VCaP (cell line): ENCODE measurements around the gene ANKDD1B.
A peak's percentile ranks its signal among the peaks of the same experiment; 100 is the strongest.

Experiments
- H3K27ac ChIP-seq: fragments of 450-650 bp; 2 replicates; pipeline ENCODE4 v1.5.1; 2017
- TF ChIP-seq, protein P1 (sequence below): fragments of 450-650 bp; conservative IDR thresholded peaks from 2 replicates; pipeline ENCODE4 v1.5.1; 2017; ENCODE audit warnings: mild to moderate bottlenecking, moderate library complexity

Gene ANKDD1B

GRCh38 chr5:75671506-75671905 is 60.3 kb downstream of the ANKDD1B start:
- TF ChIP-seq, protein P1, sequence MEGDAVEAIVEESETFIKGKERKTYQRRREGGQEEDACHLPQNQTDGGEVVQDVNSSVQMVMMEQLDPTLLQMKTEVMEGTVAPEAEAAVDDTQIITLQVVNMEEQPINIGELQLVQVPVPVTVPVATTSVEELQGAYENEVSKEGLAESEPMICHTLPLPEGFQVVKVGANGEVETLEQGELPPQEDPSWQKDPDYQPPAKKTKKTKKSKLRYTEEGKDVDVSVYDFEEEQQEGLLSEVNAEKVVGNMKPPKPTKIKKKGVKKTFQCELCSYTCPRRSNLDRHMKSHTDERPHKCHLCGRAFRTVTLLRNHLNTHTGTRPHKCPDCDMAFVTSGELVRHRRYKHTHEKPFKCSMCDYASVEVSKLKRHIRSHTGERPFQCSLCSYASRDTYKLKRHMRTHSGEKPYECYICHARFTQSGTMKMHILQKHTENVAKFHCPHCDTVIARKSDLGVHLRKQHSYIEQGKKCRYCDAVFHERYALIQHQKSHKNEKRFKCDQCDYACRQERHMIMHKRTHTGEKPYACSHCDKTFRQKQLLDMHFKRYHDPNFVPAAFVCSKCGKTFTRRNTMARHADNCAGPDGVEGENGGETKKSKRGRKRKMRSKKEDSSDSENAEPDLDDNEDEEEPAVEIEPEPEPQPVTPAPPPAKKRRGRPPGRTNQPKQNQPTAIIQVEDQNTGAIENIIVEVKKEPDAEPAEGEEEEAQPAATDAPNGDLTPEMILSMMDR = no peak
- no peak overlapping the region for H3K27ac ChIP-seq

GRCh38 chr5:75672616-75673015 is 61.4 kb downstream of the ANKDD1B start:
- H3K27ac ChIP-seq = no peak overlapping the region
- TF ChIP-seq, protein P1 = no peak

DNA sequence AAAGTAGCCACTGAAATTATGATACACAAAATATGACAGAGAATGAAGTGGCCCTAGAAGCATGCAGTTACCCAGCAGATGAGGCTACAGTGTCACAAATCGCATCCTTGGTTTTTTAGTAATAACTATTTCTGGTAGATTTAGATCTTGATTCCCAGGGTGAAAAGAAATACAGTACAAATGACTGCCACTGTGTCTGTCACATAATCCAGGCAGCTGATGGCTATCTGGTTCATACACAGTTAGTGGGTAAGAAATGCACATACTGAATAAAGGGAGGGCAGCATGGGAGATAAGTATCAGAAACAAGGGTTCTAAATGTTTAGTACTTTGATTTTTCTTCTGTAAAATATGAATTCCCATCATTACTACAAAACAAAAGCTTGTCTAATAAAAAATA is 64.5 kb downstream of the ANKDD1B start:
- TF ChIP-seq, protein P1 = no peak
- no peak overlapping the region for H3K27ac ChIP-seq

DNA sequence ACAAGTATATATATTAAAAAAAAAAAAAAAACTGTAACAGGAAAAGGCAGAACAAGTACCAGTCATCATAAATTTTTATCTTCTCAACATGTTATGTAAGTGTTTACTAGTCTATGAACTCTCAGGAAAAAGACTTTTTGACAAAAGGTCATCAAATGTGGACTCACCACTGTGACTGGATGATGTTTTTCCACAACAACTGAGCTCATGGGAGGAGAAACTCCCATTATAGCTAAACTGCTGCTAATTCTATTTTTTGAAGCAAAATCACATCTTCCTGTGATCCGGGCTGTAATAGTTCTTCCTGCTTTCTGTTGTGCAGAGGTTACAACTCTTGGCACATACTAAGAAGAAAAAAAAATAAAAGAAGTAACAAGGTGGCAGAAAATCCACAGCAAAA is 66.4 kb downstream of the ANKDD1B start:
- TF ChIP-seq, protein P1 = no peak
- H3K27ac ChIP-seq = no peak overlapping the region

- 0 out of 2 replicates have a peak overlapping the region, but pooled peaks have one; percentile 25 for H3K27ac ChIP-seq
- TF ChIP-seq, protein P1 = no peak
Measured at GRCh38 chr5:75678155-75678554, 66.9 kb downstream of the ANKDD1B start.

- no peak overlapping the region for H3K27ac ChIP-seq
- TF ChIP-seq, protein P1 = peak; percentile 67
Measured at GRCh38 chr5:75681125-75681830, 70.0 kb downstream of the ANKDD1B start.

- TF ChIP-seq, protein P1 = no peak
- H3K27ac ChIP-seq = no peak overlapping the region
Measured at GRCh38 chr5:75685141-75685540, 73.9 kb downstream of the ANKDD1B start.
